K562 (cell line): ENCODE data around the gene ANO1. TPM values are rescaled to one million over a fixed set of nuclear protein-coding genes. Genes with fewer than 3 reads are reported as not detected.

Experiments
- ATAC-seq: fragments of 200-7000 bp; cut with Tn5 transposase; 3 replicates; pipeline ENCODE4 v1.9.1; 2020; ENCODE audit warnings: moderate library complexity
- BruUV-seq: library from RNA; stranded (reverse); fragments of 400-500 nt; replicated peaks from 2 replicates; lab custom pipeline; 2021; lab: Mats Ljungman, UMichigan
- CTCF ChIA-PET: fragments of 300-600 bp; formaldehyde crosslinking; extraction: SDS; loops from one replicate; lab custom pipeline; 2021; ENCODE audit warnings: low intra/inter-chr PET ratio; lab: Yijun Ruan, JAX
- POLR2A ChIA-PET: fragments of 300-600, 350-650 bp; sonication (Branson Sonifier 250); formaldehyde crosslinking; extraction: SDS; loops from one replicate; lab custom pipeline; 2021; ENCODE audit warnings: antibody characterized with exemption, inconsistent platforms; lab: Yijun Ruan, JAX
- DNase-seq, 4 experiments: peaks; one replicate each; pipeline versions ENCODE4 v3.0.0 to v3.0.0-alpha.2; 2011 to 2018; ENCODE audit warnings: low spot score in 3 of 4, mixed read lengths in 3 of 4; ENCODE audit errors: extremely low read depth in 1 of 4
- FAIRE-seq: peaks from 2 replicates; lab custom pipeline; 2011; peaks lifted over from hg19 to GRCh38; lab: Jason Lieb, UNC
- H2AFZ ChIP-seq: 2 replicates; pipeline ENCODE4 v1.6.0; 2011; ENCODE audit warnings: low read depth, low read length, control low read depth, inconsistent platforms
- H3K27ac ChIP-seq: fragments of 200-600 bp; 3 replicates; pipeline ENCODE4 v1.8.0; 2011; ENCODE audit warnings: low read depth, mild to moderate bottlenecking, control low read depth, inconsistent platforms, low read length, moderate library complexity, mixed read lengths; ENCODE audit errors: extremely low read depth
- H3K27me3 ChIP-seq, 2 experiments: fragments of 300-600 bp in 1 of 2; 2 replicates in 1 of 2; 3 replicates in 1 of 2; pipeline versions ENCODE4 v1.6.0 to v1.8.0; 2011; ENCODE audit warnings: inconsistent platforms in 2 of 2, low read length in 2 of 2, mild to moderate bottlenecking in 1 of 2, mixed read lengths in 1 of 2, moderate library complexity in 1 of 2; ENCODE audit not compliant: control insufficient read depth in 2 of 2, insufficient read depth in 2 of 2
- H3K36me3 ChIP-seq: fragments of 300-600 bp; 3 replicates; pipeline ENCODE4 v1.8.0; 2011; ENCODE audit warnings: mild to moderate bottlenecking, low read length, inconsistent platforms; ENCODE audit not compliant: control insufficient read depth, insufficient read depth
- H3K4me1 ChIP-seq, 2 experiments: fragments of 200-600 bp in 1 of 2; replicated peaks in 1 of 2; 2 replicates in 1 of 2; 3 replicates in 1 of 2; pipeline versions ENCODE4 v1.5.1 to v1.8.0; 2011; ENCODE audit warnings: inconsistent platforms in 2 of 2, low read length in 2 of 2, mild to moderate bottlenecking in 1 of 2, mixed read lengths in 1 of 2, moderate library complexity in 1 of 2; ENCODE audit not compliant: control insufficient read depth in 2 of 2, insufficient read depth in 2 of 2
- H3K4me2 ChIP-seq: 2 replicates; pipeline ENCODE4 v1.6.1; 2011; ENCODE audit warnings: low read length, control low read depth, inconsistent platforms, mixed read lengths; ENCODE audit not compliant: insufficient read depth
- H3K4me3 ChIP-seq: fragments of 200-600 bp; sonication (generic), shearing (Covaris generic); 2 replicates; pipeline ENCODE4 v1.5.1; 2016; ENCODE audit warnings: control low read depth, inconsistent platforms
- H3K79me2 ChIP-seq: fragments of 200-600 bp; 3 replicates; pipeline ENCODE4 v1.8.0; 2011; ENCODE audit warnings: low read length, inconsistent platforms; ENCODE audit not compliant: control insufficient read depth, insufficient read depth
- H3K9ac ChIP-seq, 2 experiments: 2 replicates each; pipeline versions ENCODE4 v1.6.0 to v1.6.1; 2011; ENCODE audit warnings: low read depth in 2 of 2, low read length in 2 of 2, control low read depth in 1 of 2, inconsistent platforms in 1 of 2, mild to moderate bottlenecking in 1 of 2, mixed read lengths in 1 of 2; ENCODE audit not compliant: insufficient read depth in 1 of 2
- H3K9me1 ChIP-seq: one replicate; pipeline ENCODE4 v1.6.0; 2011; ENCODE audit warnings: inconsistent platforms, mild to moderate bottlenecking, low read length, moderate library complexity; ENCODE audit not compliant: control insufficient read depth, insufficient read depth
- H3K9me3 ChIP-seq: replicated peaks from 2 replicates; pipeline ENCODE4 v1.5.1; 2011; ENCODE audit warnings: low read depth, low read length, inconsistent platforms; ENCODE audit not compliant: control insufficient read depth, insufficient read depth
- H4K20me1 ChIP-seq: replicated peaks from 2 replicates; pipeline ENCODE4 v1.6.1; 2011; ENCODE audit warnings: low read length, inconsistent platforms, mixed read lengths; ENCODE audit not compliant: control insufficient read depth, insufficient read depth
- CEBPB ChIP-seq: fragments of 450-650 bp; IDR thresholded peaks from 2 replicates; pipeline ENCODE4 v1.6.1; 2016; ENCODE audit warnings: missing genetic modification characterization, missing compliant biosample characterization
- WGBS: fragments of 100-300 bp; shearing (Covaris generic); methylation state at CpG from one replicate; pipeline ENCODE4 v1.1.6; 2016; ENCODE audit warnings: low coverage, mixed read lengths; ENCODE audit not compliant: insufficient coverage; ENCODE audit errors: missing lambda C conversion rate; 5-methylcytosine and 5-hydroxymethylcytosine counted together
- in situ Hi-C: fragments of 300-500 bp; cut with MboI; formaldehyde crosslinking; loops from 4 replicates; pipeline ENCODE4 v1.15.0; 2018; ENCODE audit warnings: inconsistent platforms, mixed read lengths
- intact Hi-C: fragments of 100-400 bp; cut with micrococcal nuclease; formaldehyde crosslinking; loops from 2 replicates; pipeline ENCODE4 v1.14.2; 2022
- polyA plus RNA-seq, 8 experiments: library from polyadenylated mRNA; depleted of rRNA in 4 of 8; stranded (reverse) in 5 of 8; unstranded in 3 of 8; fragments of >200 nt; fragmentation: Nextera tagmentation in 2 of 8; fragmentation: Illumina TruSeq in 1 of 8; extraction: Ambion mirVana in 2 of 8; extraction: Trizol in 1 of 8; gene quantifications; 2 replicates each; pipeline versions ENCODE4 v1.2.1 to v1.2.3, GENCODE V29; 2011 to 2014; ENCODE audit warnings: inconsistent platforms in 1 of 8, missing spikeins in 1 of 8
- total RNA-seq, 7 experiments: library from RNA; depleted of rRNA in 6 of 7; stranded (reverse); fragments of >200 nt in 6 of 7; fragmentation: Illumina TruSeq in 2 of 7; extraction: Trizol in 2 of 7; gene quantifications; 2 replicates each; pipeline versions ENCODE4 v1.2.1 to v1.2.3, GENCODE V29; 2011 to 2021; ENCODE audit warnings: low replicate concordance in 1 of 7
- TF ChIP-seq, protein P1 (sequence below), 2 experiments: IDR thresholded peaks; 2 replicates each; pipeline ENCODE4 v1.6.1; 2011; ENCODE audit warnings: borderline replicate concordance in 1 of 2, control low read depth in 1 of 2, low read depth in 1 of 2, low read length in 1 of 2, mild to moderate bottlenecking in 1 of 2, mixed read lengths in 1 of 2, moderate library complexity in 1 of 2; ENCODE audit not compliant: insufficient read depth in 1 of 2, insufficient read length in 1 of 2, poor library complexity in 1 of 2, severe bottlenecking in 1 of 2; ENCODE audit errors: extremely low read depth in 1 of 2
- TF ChIP-seq, protein P2 (sequence below): sonication (generic); formaldehyde crosslinking; IDR thresholded peaks from 2 replicates; pipeline ENCODE4 v1.9.0; 2022; ENCODE audit warnings: mild to moderate bottlenecking, missing genetic modification reagents

Gene ANO1
- total and polyA plus RNA-seq, 9 of the 15 experiments (the other 6 are each of a cell fraction or from before 2014, with no cell fraction given) = not detected

DNA sequence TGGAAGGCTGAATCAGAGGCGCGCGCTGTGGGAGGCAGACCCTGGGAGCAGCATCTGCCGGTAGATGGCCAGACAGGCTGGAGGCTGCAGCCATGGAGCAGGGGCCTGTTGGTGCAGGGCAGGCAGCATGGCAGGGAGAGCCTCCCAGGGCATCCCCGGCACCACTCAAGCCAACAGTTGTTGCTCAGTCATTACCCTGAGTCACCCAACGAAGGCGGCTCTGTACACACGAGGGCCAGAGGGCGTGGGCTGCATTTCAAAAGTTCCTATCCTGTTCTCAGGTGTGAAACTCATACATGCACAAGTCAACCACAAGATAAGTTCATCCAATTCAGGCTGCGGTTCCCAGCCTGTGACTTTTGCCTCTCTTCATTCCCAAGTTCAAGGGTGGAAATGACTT, 2.6 kb downstream of the ANO1 start:
- TF ChIP-seq CEBPB (tag) = no peak
- TF ChIP-seq, protein P1, sequence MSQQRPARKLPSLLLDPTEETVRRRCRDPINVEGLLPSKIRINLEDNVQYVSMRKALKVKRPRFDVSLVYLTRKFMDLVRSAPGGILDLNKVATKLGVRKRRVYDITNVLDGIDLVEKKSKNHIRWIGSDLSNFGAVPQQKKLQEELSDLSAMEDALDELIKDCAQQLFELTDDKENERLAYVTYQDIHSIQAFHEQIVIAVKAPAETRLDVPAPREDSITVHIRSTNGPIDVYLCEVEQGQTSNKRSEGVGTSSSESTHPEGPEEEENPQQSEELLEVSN (IDR thresholded peaks at IDR 0.05; ENCODE audit: borderline replicate concordance in 1 of 2, extremely low read depth in 1 of 2, insufficient read depth in 1 of 2, insufficient read length in 1 of 2, low read depth in 1 of 2, low read length in 1 of 2, poor library complexity in 1 of 2, severe bottlenecking in 1 of 2) = peak in 1 of 2 experiments; percentile 35
- TF ChIP-seq, protein P2, sequence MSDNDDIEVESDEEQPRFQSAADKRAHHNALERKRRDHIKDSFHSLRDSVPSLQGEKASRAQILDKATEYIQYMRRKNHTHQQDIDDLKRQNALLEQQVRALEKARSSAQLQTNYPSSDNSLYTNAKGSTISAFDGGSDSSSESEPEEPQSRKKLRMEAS (CRISPR knock-in tag) = 0 out of 2 replicates have a peak, but pooled peaks have one; percentile 29
- TF ChIP-seq, all 486 proteins: peak for 2
- FAIRE-seq (no peak), ATAC-seq (no peak; the same call in 2 of the 3 replicates), DNase-seq (peak in 3 of 4 experiments; percentile 8 to 28 (median 26))
- in situ Hi-C loops (no loop called here), intact Hi-C loops (no loop called here)
- no peaks in the 10 kb centered on the region for H3K79me2 ChIP-seq
- ChIA-PET POLR2A (interaction anchor here (0.6 kb wide), 1 partner anchor 92 kb away, joined by 4 read pairs; no protein-coding TSS in a partner anchor), CTCF (no interaction called here)
- no peaks in the 10 kb centered on the region for H3K36me3 ChIP-seq
- no TSS peak for BruUV-seq
- peaks cover 7% of the 10 kb centered on the region for H4K20me1 ChIP-seq
- WGBS = 9% methylated on average over 10 of the region's 10 CpGs
- H3K9ac ChIP-seq = no peak overlapping the region
- peaks cover 14 to 68% of the 10 kb centered on the region in 2 experiments for H3K27me3 ChIP-seq
- H2AFZ ChIP-seq = no peak overlapping the region
- no peak overlapping the region for H3K4me2 ChIP-seq
- no peak overlapping the region for H3K4me3 ChIP-seq
- no peaks in the 10 kb centered on the region for H3K9me1 ChIP-seq
- no peak overlapping the region for H3K27ac ChIP-seq
- H3K9me3 ChIP-seq = no peaks in the 10 kb centered on the region
- H3K4me1 ChIP-seq = peaks cover 0 to 17% of the 10 kb centered on the region in 2 experiments; a peak in 1 of 5 replicates
